Coronary artery (tissue), 2 donors: ENCODE results near the gene CDH2.

Experiments used
- DNase-seq: peaks from one replicate; pipeline ENCODE4 v3.0.0-alpha.2; 2017; ENCODE audit warnings: low spot score
- H3K27ac ChIP-seq, 2 donors: fragments of 200-600 bp; sonication (generic); one replicate each; pipeline ENCODE4 v1.5.1; 2016 to 2019
- H3K4me3 ChIP-seq: fragments of 200-600 bp; sonication (generic); 2 replicates; pipeline ENCODE4 v1.5.1; 2016; ENCODE audit warnings: mild to moderate bottlenecking, moderate library complexity
- CTCF ChIP-seq: fragments of 200-600 bp; sonication (generic); IDR thresholded peaks from one replicate; pipeline ENCODE4 v1.5.1; 2019; ENCODE audit warnings: antibody characterized with exemption

CDH2 gene

GRCh38 chr18:28078849-28079248, 98.1 kb downstream of the CDH2 start:
- no peak overlapping the region for H3K4me3 ChIP-seq
- no peak overlapping the region for H3K27ac ChIP-seq
- no peak for TF ChIP-seq CTCF
- no peak for DNase-seq

GRCh38 chr18:28078298-28078697, 98.6 kb downstream of the CDH2 start:
- Histone ChIP-seq H3K4me3 (no peak overlapping the region), H3K27ac (no peak overlapping the region)
- TF ChIP-seq CTCF, result no peak
- no peak for DNase-seq

- no peak for TF ChIP-seq CTCF
- H3K4me3 ChIP-seq, result no peak overlapping the region
- H3K27ac ChIP-seq, result no peak overlapping the region
- no peak for DNase-seq
These were observed 101.4 kb downstream of the CDH2 start for GRCh38 chr18:28075501-28075900.

- Histone ChIP-seq H3K4me3 (no peak overlapping the region), H3K27ac (no peak overlapping the region)
- no peak for TF ChIP-seq CTCF
- DNase-seq, result no peak
These were observed 102.9 kb downstream of the CDH2 start for GRCh38 chr18:28074076-28074475.

GRCh38 chr18:28073658-28074057, 103.3 kb downstream of the CDH2 start:
- DNase-seq, result no peak
- H3K4me3 ChIP-seq, result no peak overlapping the region
- no peak for TF ChIP-seq CTCF
- H3K27ac ChIP-seq, result no peak overlapping the region

GRCh38 chr18:28071199-28071598, 105.7 kb downstream of the CDH2 start:
- Histone ChIP-seq H3K27ac (no peak overlapping the region), H3K4me3 (no peak overlapping the region)
- no peak for DNase-seq
- no peak for TF ChIP-seq CTCF

- DNase-seq, result no peak
- TF ChIP-seq CTCF, result no peak
- H3K27ac ChIP-seq, result no peak overlapping the region
- H3K4me3 ChIP-seq, result no peak overlapping the region
These were observed 108.7 kb downstream of the CDH2 start for GRCh38 chr18:28068207-28068606.
